CD4-positive, alpha-beta T cell treated with Interleukin-1 beta for 1 hour (primary cell): ENCODE measurements around the gene MCOLN3.
A peak's percentile ranks its signal among the peaks of the same experiment; 100 is the strongest.
"Not testable (repeated sequence)": the region's sequence is repeated elsewhere in the genome, so short reads cannot be mapped to it uniquely, and the experiment has no call there.

Experiments used
- DNase-seq, 2 donors: peaks; one replicate each; pipeline ENCODE4 v3.0.0-alpha.2; 2020 to 2022

Gene MCOLN3

DNA sequence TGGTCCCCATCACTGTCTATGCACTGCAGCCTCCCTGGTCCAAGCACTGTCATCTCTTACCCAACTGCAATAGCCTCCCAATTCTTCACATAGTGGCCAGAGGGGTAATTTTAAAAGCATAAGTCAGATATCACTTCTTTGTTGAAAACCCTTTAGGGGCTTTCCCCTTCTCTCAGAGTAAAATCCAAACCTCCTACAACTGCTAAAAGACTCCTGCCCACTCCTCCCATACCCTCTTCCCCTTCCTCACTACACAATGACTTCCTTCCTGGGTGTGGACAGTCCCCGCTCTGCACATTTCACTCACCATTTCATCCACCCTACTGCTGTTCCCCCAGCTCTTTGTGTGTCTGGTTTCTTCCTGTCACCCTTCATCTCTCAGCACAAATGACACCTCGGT lies 59.7 kb downstream of the MCOLN3 start:
- no peak for DNase-seq

DNA sequence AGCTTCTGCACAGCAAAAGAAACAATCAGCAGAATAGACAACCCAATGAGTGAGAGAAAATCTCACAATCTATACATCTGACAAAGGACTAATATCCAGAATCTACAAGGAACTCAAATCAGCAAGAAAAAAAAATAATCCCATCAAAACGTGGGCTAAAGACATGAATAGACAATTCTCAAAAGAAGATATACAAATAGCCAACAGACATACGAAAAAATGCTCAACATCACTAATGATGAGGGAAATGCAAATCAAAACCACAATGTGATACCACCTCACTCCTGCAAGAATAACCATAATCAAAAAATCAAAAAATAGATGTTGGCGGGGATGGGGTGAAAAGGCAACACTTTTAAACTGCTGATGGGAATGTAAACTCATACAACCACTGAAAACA lies 61.7 kb downstream of the MCOLN3 start:
- DNase-seq = not testable (repeated sequence)

DNA sequence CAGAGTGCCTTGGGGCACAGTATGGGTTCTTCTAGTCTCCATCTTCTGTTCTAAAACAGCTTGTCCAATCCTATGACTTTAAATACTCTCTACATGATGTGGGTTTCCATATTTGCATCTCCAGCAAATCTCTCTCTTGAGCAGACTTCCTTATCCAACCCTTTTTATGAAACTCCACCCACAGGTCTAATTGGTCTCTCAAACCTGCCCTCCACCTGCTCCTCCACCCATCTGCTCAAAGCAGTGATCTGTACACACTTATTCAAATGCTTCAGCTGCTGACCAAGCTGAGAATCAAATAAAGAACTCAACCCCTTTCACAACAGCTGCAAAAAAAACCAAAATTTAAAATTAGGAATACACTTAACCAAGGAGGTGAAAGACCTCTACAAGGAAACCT lies 62.9 kb downstream of the MCOLN3 start:
- DNase-seq = no peak

DNA sequence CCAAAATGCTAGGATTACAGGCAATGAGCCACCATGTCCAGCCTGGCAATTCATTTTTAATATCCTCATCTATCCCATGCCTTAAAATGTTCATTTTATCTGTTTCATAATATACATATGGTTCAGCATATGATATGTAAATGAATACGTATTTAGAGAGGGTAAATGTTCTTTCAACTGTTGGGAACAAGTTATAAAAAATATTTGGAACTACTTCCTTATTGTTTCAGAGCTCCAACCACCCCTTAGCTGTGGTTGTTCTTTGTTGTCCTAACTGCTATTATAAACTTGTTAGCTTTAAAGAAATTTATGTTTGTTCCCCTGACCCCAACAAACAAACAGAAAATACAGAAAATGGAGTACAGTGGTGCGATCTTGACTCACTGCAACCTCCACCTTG lies 65.9 kb downstream of the MCOLN3 start:
- no peak for DNase-seq

DNA sequence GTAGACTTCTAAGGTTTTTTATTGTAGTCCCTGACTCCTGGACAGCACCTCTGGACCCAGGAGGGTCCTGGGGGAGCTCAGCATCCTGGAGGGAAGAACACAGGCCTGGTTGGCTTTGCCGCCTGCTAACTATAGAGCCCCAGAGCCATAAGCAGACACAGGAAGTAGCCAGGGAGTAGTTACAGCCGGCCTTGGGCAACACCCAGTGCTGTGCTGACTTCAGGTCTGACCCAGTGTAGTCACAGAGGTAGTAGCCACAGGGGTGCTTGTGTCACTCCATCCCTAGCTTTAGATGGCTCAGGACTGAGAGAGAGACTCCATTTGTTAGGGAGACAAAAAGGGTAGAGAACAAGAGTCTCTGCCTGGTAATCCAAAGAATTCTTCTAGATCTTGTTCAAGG lies 73.3 kb downstream of the MCOLN3 start:
- DNase-seq = no peak

DNA sequence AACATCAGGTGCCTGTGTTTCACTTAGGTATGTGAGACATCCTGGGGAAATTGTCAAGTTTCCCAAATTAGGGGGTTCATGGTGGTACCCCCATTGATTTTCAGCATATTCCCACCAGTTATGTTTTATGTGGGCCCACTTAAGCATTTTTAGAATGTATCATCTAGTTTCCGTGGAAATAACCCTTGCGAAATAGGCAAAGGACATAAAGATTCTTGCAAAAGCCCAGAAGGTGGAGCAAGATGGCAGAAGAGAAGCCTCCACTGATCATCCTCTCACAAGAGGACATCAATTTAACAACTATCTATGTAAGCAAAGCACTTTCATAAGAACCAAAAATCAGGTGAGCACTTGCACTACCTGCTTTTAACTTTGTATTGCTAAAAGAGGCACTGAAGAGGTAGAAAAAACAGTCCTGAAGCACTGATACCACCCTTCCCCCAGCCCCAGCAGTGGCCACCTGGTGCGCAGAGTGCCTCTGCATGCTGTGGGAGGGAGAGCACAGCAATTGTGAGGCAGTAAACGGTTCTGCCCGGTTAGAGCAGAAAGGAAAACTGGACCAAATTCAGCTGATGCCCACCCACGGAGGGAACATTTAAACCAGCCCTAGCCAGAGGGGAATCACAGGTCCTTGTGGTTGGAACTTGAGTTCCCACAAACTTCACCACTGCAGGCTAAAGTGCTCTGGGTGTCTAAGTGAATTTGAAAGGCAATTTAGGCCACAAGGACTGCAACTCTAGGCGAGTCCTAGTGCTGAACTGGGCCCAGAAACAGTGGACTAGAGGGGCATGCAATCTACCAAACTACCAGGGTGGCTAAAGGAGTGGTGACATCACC lies 74.6 kb downstream of the MCOLN3 start:
- no peak for DNase-seq

DNA sequence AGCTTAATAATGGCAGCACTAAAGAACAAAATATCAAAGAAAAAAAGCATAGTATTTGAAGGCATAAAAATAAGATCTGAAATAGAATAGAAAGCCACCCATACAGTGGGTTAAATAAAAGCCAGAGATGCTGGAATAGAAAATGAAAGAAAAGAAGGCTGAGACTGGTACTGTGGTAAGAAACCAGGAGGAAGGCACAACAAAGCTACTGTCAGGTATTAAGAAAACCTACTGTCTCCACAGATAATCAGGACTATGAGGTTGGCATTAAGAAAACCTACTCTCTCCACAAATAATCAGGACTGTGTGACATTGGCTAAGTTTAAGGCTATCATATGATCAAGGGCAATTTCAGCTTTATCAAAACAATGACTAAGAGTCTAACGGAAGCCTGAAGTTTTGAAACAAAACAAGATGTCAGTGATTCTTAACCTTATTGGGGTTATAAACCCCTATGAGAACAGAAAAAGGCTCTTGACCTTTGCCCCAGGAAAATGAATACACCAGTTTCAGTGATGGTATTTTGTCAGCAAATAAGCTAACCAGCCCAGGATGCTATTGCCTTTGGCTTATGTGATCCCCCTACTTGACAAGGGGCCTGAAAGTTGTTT lies 75.8 kb downstream of the MCOLN3 start:
- peak in 1 of 2 donors; percentile 14 for DNase-seq

DNA sequence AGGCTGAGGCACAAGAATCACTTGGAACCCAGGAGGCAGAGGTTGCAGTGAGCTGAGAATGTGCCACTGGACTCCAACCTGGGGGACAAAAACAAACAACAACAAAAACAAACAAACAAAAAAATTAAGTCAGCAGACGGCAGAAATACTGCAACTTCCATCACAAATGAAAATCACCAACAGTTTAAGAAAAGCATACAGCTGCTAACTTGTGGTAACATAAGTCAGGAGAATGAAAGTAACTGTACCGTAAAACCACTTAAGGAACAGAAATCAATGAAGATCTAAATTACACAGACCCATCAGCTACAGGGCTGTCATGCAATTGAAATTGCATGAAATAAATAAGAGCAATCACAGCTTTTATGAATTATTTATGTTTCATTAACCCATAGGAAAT lies 76.3 kb downstream of the MCOLN3 start:
- no peak for DNase-seq

DNA sequence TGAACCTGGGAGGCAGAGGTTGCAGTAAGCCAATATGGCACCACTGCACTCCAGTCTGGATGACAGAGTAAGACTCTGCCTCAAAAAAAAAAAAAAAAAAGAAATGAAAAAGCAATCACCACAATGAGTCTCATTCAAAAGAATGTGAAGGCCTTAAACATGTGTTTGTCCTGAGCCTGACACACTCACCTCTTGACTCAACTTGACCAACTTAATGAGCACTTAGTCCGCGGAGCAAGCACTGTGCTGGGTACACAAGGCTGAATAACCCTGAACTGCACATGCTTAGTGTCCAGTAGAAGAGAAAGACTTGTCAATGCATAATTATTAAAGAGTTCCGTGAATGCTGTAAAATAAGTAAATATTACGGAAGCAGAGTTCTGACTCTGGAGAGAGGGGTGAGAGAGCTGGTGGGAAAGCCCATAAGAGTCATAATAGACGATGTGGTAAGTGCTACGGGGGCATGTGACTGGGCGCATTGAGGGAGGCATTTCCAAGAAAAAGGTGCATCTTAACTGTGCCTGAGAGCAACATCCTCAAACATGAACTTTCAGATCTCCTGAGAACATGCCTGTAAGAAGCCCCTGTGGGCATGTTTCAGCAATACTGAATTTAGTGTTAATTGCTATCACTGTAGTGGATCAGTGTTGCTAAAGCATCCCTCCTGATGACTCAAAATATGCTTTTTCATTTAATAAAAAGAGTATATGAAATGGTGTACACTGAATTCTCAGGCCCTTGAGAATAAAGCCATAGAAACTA lies 78.6 kb downstream of the MCOLN3 start:
- no peak for DNase-seq

DNA sequence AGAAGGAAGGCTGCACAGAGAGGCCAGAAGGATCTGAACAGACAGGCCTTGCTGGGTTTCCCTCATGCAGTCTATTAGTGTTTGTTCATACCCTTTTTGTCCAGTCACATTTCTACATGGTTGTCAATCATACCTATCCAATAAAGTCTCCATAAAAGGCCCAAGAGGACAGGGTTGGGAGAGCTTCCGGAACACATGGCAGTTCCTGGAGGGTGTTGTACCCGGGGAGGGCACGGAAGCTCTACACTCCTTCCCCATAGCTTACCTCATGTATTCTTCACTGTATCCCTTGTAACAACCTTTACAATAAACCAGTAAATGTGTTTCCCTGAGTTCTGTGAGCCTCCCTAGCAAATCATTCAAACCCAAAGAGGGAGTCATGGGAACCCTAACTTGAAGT lies 79.4 kb downstream of the MCOLN3 start:
- no peak for DNase-seq

DNA sequence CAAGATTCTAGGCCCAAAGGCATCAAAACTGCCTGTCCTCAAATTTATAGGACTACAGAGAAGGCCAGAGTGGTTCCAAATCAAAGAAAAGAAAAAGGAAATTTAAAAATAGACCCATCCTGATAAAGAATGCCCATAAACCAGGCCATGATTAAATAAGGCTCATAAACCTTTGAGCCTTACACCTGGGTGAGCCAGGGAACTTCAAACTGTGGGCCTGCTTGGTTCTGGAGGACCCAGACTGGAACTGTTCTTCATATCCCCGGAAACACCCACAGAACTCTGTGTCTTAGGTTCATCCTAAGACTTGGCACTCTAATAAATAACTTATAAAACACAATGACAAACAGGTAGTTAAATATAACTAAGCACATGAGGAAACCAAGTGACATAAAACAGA lies 80.2 kb downstream of the MCOLN3 start:
- no peak for DNase-seq
